HL-60/S4 treated with retinoic acid at 250 ng/mL for 4 days and 3 days (cell line): ENCODE results near the gene CCNQ.
"Not testable (repeated sequence)": the region's sequence is repeated elsewhere in the genome, so short reads cannot be mapped to it uniquely, and the experiment has no call there.

Experiments used
- in situ Hi-C: fragments of 300-500 bp; cut with MboI; formaldehyde crosslinking; loops from 2 replicates; pipeline ENCODE4 v1.7.0; 2022; ENCODE audit warnings: low sequenced_read_pairs

CCNQ gene

GRCh38 chrX:153623310-153624029 lies 24.5 kb upstream of the CCNQ start:
- in situ Hi-C loops, result no loop called here

GRCh38 chrX:153622661-153623309 lies 23.8 kb upstream of the CCNQ start:
- in situ Hi-C loops, result no loop called here

GRCh38 chrX:153621949-153622598 lies 23.1 kb upstream of the CCNQ start:
- in situ Hi-C loops, result no loop called here

GRCh38 chrX:153620576-153620975 lies 21.6 kb upstream of the CCNQ start:
- in situ Hi-C loops, result no loop called here

- in situ Hi-C loops, result no loop called here
Measured at GRCh38 chrX:153614818-153615217, 15.9 kb upstream of the CCNQ start.

- in situ Hi-C loops, result no loop called here
Measured at GRCh38 chrX:153612413-153612812, 13.5 kb upstream of the CCNQ start.

- in situ Hi-C loops, result no loop called here
Measured at GRCh38 chrX:153611298-153612095, 12.6 kb upstream of the CCNQ start.

GRCh38 chrX:153610836-153611213 lies 11.9 kb upstream of the CCNQ start:
- in situ Hi-C loops, result no loop called here

GRCh38 chrX:153609917-153610835 lies 11.2 kb upstream of the CCNQ start:
- in situ Hi-C loops, result no loop called here

GRCh38 chrX:153608806-153609205 lies 9.9 kb upstream of the CCNQ start:
- in situ Hi-C loops, result no loop called here

GRCh38 chrX:153608376-153608775 lies 9.4 kb upstream of the CCNQ start:
- in situ Hi-C loops, result no loop called here

GRCh38 chrX:153606503-153606902 lies 7.6 kb upstream of the CCNQ start:
- in situ Hi-C loops, result no loop called here

GRCh38 chrX:153604666-153605380 lies 5.9 kb upstream of the CCNQ start:
- in situ Hi-C loops, result not testable (repeated sequence)

GRCh38 chrX:153603131-153603656 lies 4.3 kb upstream of the CCNQ start:
- in situ Hi-C loops, result no loop called here

GRCh38 chrX:153602601-153603000 lies 3.7 kb upstream of the CCNQ start:
- in situ Hi-C loops, result no loop called here

- in situ Hi-C loops, result no loop called here
Measured at GRCh38 chrX:153601511-153602110, 2.7 kb upstream of the CCNQ start.

- in situ Hi-C loops, result no loop called here
Measured at GRCh38 chrX:153600921-153601320, 2.0 kb upstream of the CCNQ start.

GRCh38 chrX:153600032-153600373 lies 1.1 kb upstream of the CCNQ start:
- in situ Hi-C loops, result no loop called here
